ENCODE results near the gene PACRGL.
A peak's percentile ranks its signal among the peaks of the same experiment; 100 is the strongest.
"Not testable (repeated sequence)": the region's sequence is repeated elsewhere in the genome, so short reads cannot be mapped to it uniquely, and the experiment has no call there.

Gene PACRGL

DNA sequence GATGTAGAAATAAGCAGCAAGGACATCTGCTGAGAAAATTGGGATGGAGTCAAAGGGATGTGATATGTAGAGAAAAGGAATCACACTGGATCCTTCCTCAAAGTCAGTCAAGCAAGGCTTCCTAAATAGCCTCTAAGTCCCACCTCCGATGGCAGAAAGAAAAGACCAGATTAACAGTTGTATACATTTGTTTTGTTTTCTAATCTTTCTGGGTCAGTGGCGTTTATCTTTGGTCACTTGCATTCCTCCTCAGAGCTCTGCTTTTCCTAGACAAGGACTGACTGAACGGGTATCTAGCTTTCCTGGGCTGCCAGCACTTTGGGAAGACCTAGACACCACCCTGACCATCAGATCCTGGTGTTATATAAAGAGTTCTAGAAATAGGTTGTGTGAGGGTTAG lies 23.2 kb downstream of the PACRGL start:
- DNase-seq (ENCODE audit: low read depth, low spot score), result no peak

DNA sequence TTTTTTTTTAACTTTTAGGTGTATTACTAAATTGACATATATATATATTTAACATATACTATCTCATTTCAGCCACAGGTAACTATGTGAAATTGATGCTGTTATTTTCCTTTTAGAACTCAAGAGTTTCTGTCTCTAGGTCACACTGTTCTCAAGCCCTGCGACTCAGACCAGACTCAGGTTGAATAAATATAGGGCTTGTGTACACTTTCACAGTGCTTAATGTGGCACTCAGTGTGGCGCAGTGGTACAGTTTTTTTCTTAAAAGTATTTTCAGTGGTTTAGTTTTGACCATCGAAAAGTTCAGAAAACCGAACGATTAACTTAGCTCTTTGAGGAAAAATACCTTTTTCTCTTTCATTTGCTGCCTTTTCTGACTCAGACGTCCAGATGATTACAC lies 24.7 kb downstream of the PACRGL start:
- DNase-seq (ENCODE audit: low read depth, low spot score), result no peak

DNA sequence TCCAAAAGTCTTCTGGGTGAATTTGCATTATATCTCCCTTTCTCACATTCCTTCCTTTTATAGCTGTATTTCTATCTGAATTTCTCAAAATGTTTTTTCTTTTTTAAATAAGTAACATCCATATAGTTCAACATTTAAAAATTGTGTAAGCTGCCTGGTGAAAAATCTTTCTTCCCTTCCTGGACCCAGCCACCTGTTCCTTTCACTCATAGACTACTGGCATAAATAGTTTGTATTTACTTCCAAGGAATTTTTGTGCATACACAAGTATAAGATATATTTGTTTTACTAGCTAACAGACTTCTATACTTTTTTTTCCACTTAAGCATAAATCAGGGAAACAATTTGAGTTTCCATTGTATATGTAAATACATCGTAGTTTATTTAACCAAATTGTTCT lies 35.7 kb downstream of the PACRGL start:
- no peak for DNase-seq (ENCODE audit: low read depth, low spot score)

DNA sequence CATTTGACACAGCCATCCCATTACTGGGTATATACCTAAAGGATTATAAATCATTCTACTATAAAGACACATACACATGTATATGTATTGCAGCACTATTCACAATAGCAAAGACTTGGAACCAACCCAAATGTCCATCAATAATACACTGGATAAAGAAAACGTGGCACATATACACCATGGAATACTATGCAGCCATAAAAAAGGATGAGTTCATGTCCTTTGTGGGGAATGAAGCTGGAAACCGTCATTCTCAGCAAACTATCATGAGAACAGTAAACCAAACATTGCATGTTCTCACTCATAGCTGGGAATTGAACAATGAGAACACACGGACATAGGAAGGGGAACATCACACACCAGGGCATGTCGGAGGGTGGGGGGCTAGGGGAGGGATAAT lies 45.7 kb downstream of the PACRGL start:
- not testable (repeated sequence) for DNase-seq (ENCODE audit: low read depth, low spot score)

DNA sequence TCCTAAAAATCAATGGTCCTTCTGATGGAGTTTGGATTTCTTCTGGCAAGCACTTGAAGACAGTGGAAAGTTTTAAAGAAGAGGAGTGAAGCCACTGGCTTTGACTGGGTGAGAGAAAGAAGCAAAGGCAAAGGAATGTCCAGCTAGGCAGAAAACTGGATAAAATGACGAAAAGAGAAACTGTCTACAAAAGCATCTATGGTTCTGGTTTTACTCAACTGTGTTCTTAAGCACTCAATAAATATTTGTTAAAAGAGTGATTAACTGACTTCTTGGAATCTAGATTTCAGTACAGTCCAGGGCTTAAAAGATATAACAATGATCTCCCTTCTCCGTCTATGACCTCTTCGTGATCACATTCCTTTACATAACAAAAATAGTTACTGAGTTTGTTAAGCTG lies 52.4 kb downstream of the PACRGL start:
- DNase-seq (ENCODE audit: low read depth, low spot score), result no peak

DNA sequence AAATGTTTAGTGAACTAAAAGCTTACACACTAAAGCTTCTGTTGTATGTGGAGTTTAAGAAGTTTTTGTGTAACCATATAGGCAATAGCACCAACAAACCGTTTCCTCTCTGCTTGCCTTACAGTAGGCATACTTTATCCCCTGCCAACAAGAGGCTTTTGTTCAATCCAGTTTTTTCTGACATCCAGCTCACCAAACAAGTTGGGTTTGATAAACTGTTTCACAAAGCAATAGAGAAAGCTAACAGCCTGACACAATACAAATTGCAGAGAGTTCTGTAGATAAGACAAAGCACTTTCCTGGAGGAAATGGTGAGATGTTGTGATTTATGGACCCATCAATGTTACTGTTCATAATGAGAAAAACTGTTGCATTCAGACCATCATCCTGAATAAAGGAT lies 53.8 kb downstream of the PACRGL start:
- no peak for DNase-seq (ENCODE audit: low read depth, low spot score)

DNA sequence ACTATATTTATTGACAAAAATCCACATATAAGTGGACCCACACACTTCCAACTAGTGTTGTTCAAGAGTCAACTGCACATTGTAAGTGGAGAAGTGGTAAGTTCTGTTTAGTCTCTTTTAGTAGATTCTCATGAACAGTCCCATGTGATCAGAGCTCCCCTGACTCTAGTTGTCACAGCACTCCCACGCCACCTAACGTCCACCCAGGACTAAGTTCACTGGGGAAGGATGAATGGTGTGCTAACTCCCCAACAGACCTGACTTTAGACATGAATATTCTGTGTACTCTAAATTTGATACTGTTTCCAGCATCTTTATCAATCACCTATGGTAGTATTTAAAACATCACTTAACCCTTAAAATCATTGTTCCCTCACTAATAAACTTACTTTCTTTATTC lies 59.8 kb downstream of the PACRGL start:
- DNase-seq (ENCODE audit: low read depth, low spot score), result no peak

DNA sequence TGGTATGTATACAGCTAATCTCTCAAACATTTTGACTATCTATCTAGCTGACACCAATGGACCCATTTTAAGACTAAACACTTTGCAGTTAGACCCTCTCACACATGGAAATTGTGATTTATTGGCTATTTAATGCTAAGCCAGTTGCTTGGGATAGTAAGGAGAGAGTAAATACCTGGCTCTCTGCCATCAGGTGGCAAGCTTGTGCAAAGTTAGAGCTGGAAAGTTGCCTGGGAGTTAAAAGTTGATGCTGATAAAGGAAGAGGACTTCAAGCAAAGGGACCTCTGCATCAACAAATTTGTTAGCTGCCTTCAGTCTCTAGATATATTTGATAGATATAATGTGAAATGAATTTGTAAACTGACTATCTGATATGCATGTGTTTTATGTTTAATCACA lies 61.1 kb downstream of the PACRGL start:
- no peak for DNase-seq (ENCODE audit: low read depth, low spot score)

DNA sequence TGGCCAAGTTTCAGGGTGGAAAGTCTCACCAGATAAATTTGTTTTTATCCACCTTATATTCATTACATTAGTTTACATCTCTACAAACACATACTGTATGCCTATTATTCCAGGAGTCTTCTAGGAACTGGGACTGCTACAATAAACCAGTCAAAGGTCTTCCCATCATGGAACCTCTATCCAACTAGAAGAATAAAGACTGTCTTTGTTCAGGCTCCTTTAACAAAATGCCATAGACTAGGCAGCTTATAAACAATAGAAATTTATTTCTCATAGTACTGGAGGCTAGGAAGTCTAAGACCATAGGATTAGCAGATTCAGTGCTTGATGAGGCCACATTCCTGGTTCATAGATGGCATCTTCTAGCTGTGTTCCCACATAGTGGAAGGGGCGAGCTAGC lies 61.6 kb downstream of the PACRGL start:
- DNase-seq (ENCODE audit: low read depth, low spot score), result no peak

DNA sequence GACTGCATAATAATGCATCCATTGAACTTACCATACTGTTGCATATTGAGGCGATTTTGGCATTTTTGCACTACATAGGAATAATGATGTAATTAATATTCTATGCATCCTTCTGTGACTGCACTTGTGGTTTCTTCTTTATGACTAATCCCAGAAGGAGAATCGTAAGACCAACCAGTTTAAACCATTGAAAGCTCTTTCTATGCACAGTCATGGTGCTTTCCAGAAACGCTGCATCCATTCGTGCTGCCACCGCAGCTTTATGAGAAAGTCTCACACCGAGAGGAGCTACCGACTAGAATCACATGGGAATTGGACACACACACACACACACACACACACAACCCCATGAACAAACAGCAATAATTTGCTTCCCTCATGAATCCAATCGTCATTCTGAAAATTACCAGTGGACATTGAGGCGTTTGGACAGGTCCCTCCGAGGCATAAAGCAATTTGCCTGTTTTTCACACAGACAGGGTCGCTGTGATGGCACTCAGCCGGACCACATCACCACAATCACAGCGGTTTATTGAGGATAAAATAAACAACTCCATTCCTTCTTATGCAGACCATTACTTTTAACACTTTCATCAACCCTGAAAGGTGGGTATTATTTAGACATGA lies 64.2 kb downstream of the PACRGL start:
- DNase-seq (ENCODE audit: low read depth, low spot score), result no peak

DNA sequence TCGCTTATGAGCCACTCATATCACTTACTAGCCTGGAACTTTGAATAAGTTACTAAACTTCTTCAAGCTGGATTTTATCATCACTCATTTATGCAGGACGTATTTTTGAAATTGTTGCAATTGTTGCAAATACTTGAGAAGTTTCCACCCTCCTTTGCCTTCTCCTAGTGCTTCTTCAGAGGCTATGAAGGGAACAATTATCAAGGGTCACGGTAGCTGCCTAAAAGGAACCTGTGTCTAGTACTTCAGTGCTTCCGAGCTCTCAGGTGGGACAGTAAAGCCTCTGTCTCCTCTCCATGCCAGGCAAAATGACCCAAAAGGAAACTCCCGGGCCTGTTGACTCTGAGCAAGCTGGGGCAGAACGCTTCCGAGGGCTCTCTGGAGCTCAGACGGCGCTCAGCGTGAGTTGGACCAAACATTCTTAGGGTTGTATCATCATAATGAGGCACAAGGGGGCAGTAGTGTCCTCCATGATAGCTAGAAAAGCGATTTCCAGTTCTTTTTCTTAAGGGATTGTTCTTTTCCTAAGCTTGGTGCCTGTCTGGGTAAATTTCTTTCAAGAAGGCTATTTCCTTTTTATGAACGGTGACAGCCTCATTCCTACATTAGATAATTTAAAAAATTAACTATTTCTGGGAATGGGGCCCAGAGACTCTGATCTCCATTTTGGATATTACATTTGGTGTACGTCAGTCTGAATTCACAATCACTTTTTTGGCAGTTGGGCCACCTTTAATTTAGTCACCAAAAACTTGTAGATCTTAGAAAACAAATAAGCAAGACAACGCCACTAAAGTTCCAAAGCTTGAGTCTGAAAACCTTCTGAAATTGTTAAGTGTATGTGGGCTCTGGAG lies 73.1 kb downstream of the PACRGL start:
- DNase-seq (ENCODE audit: low read depth, low spot score), result peak; percentile 71

DNA sequence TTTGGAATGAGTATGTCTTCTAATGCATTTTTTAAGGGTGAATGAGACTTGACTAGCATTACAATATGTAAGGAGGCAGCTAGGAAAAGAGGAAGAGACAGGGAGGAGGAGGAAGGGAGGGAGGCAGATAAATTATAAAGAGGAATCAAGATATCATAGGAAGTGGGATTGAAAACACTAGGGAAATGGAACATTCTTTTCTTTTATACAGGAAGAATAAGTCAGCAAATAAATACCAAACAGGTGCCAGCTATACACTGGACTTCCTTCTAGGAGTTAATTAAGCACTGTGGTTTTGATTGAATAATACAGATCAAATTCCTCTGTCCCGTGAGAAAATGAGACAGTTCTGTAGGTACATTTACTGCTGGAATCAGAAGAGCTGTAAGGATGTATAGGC lies 78.6 kb downstream of the PACRGL start:
- no peak for DNase-seq (ENCODE audit: low read depth, low spot score)

DNA sequence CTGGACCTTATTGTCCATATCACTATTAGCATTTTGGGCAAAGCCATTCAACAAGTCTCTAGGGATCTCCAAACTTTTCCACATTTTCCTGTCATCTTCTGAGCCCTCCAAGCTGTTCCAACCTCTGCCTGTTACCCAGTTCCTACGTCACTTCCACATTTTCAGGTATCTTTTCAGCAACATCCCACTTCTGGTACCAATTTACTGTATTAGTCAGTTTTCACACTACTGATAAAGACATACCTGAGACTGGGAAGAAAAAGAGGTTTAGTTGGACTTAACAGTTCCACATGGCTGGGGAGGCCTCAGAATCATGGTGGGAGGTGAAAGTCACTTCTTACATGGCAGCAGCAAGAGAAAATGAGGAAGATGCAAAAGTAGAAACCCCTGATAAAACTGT lies 82.9 kb downstream of the PACRGL start:
- DNase-seq (ENCODE audit: low read depth, low spot score), result not testable (repeated sequence)

DNA sequence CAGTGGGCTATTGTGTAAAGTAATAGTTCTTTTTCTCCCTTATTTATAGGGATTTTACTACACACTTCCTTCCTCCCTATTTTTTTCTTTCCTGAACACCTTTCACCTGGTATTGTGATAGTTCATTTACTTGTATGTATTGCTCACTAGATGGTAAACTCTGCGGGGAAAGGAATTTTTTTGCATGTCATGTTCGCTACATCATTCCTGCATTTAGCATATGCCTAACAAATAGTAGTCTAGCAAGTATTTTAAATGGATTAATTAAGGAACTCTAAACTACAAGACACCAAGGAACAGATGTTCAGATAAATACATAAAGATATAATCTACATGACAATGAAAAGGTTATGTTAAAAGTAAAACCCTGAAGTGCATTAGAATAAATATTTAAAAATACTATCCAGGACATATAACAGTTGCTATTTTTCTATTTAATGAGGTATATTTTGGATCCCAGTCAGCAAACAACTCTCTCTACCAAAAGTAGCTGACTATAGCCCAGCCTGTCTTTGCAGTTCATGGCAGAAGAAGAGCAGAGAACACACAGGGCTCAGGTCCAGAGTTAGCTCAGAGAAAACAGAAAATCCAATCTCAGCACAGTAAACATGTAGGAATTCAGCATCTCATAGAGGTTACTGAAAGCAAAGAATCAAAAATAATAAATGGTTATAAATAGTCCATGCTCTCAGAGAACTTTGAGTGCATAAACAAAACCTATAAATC lies 87.8 kb downstream of the PACRGL start:
- no peak for DNase-seq (ENCODE audit: low read depth, low spot score)
